ENCODE measurements around the gene RNF150. TPM values are rescaled to one million over a fixed set of nuclear protein-coding genes. Genes with fewer than 3 reads are reported as not detected.
A peak's percentile ranks its signal among the peaks of the same experiment; 100 is the strongest.

RNF150 gene
- total RNA-seq, 1 donor from 2014 or later: 56.5 TPM

DNA sequence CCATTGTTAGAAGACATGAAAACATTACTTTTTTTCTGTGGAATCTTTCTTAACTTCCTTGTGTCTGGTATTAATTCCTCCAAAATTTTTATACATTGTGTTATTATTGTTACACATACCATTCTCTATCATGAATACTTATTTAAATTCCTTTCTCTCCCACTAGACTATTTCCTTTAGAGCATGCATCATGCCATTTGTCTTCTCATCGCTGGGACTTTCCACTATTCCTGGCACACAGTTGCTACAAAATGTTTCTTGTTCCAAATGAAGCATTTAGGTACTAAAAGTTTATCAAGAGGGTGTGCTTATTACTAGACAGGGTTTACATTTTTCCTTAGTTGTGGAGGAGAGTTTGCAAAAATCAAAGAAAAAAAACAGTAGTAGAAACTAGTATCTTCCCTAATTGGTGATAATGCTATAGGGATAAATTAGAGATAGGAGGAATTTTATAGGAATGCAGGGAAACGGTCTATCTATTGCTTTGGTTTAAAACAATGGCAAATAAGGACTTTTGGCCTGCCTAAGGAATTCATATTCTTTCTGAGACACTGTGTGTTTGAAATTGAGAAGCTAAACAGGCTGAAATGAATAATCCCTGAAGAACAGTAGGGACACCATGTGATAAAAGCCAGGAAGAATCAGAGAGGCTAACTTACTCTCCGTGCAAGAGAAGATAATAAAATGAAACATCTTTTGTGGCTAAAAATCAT is 189.6 kb downstream of the RNF150 start:
- TF ChIP-seq, protein P1, sequence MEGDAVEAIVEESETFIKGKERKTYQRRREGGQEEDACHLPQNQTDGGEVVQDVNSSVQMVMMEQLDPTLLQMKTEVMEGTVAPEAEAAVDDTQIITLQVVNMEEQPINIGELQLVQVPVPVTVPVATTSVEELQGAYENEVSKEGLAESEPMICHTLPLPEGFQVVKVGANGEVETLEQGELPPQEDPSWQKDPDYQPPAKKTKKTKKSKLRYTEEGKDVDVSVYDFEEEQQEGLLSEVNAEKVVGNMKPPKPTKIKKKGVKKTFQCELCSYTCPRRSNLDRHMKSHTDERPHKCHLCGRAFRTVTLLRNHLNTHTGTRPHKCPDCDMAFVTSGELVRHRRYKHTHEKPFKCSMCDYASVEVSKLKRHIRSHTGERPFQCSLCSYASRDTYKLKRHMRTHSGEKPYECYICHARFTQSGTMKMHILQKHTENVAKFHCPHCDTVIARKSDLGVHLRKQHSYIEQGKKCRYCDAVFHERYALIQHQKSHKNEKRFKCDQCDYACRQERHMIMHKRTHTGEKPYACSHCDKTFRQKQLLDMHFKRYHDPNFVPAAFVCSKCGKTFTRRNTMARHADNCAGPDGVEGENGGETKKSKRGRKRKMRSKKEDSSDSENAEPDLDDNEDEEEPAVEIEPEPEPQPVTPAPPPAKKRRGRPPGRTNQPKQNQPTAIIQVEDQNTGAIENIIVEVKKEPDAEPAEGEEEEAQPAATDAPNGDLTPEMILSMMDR (IDR thresholded peaks at IDR 0.05): no peak
- peaks cover 3% of the 10 kb centered on the region for H3K36me3 Mint-ChIP-seq (ENCODE audit: unreplicated experiment)
- peak overlapping the region; percentile 38 for H3K4me3 Mint-ChIP-seq (ENCODE audit: unreplicated experiment)
- H3K4me1 Mint-ChIP-seq (ENCODE audit: unreplicated experiment): peaks cover 87% of the 10 kb centered on the region
- H3K9me3 Mint-ChIP-seq (ENCODE audit: unreplicated experiment): no peaks in the 10 kb centered on the region
- peak overlapping the region; percentile 93 for H3K27ac Mint-ChIP-seq (ENCODE audit: unreplicated experiment)
- H3K27me3 Mint-ChIP-seq (ENCODE audit: unreplicated experiment): no peaks in the 10 kb centered on the region
- no peak for DNase-seq (ENCODE audit: extremely low spot score, unreplicated experiment)

DNA sequence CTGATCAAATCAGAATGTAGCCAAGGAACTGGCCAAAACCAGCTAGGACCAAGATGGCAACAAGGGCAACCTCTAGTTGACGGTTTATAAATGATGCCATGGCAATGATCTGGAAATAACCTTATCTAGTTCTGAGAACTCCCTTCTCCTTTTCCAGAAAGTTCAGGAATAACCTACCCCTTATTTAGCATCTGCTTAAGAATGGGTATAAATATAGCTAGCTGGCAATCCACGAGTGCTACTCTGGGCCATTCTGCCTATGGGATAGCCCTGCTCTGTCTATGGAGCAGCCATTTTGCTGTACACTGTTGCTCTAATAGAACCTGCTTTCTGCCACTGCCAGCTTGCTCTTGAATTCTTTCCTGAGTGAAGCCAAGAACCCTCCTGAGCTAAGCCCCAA is 192.7 kb downstream of the RNF150 start:
- peak overlapping the region; percentile 96 for H3K27ac Mint-ChIP-seq (ENCODE audit: unreplicated experiment)
- H3K4me1 Mint-ChIP-seq (ENCODE audit: unreplicated experiment): peaks cover 89% of the 10 kb centered on the region
- no peaks in the 10 kb centered on the region for H3K27me3 Mint-ChIP-seq (ENCODE audit: unreplicated experiment)
- TF ChIP-seq, protein P1 (IDR thresholded peaks at IDR 0.05): no peak
- DNase-seq (ENCODE audit: extremely low spot score, unreplicated experiment): no peak
- H3K4me3 Mint-ChIP-seq (ENCODE audit: unreplicated experiment): no peak overlapping the region
- no peaks in the 10 kb centered on the region for H3K36me3 Mint-ChIP-seq (ENCODE audit: unreplicated experiment)
- no peaks in the 10 kb centered on the region for H3K9me3 Mint-ChIP-seq (ENCODE audit: unreplicated experiment)

DNA sequence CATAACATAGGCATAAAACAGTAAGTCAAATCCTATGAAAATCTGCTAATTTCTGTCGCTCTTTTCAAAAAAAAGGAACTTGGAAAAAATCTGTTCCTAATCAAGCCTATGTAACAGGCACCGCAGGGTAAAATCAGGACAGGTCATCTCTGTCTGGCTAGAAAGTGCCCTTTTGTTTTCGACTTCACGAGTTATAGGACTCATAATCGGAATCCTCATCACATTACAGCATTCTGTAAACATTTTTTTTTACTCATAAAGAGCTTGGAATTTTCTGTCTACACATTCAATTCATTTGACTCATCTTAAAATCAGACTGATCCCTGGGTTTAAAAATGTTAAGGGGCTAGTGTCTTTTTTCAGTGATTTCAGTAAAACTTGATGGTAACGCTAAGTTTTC is 195.4 kb downstream of the RNF150 start:
- H3K4me1 Mint-ChIP-seq (ENCODE audit: unreplicated experiment): peaks cover 78% of the 10 kb centered on the region
- H3K9me3 Mint-ChIP-seq (ENCODE audit: unreplicated experiment): no peaks in the 10 kb centered on the region
- TF ChIP-seq, protein P1 (IDR thresholded peaks at IDR 0.05): no peak
- no peaks in the 10 kb centered on the region for H3K36me3 Mint-ChIP-seq (ENCODE audit: unreplicated experiment)
- H3K27ac Mint-ChIP-seq (ENCODE audit: unreplicated experiment): peak overlapping the region; percentile 96
- no peak for DNase-seq (ENCODE audit: extremely low spot score, unreplicated experiment)
- peak overlapping the region; percentile 38 for H3K4me3 Mint-ChIP-seq (ENCODE audit: unreplicated experiment)
- no peaks in the 10 kb centered on the region for H3K27me3 Mint-ChIP-seq (ENCODE audit: unreplicated experiment)

DNA sequence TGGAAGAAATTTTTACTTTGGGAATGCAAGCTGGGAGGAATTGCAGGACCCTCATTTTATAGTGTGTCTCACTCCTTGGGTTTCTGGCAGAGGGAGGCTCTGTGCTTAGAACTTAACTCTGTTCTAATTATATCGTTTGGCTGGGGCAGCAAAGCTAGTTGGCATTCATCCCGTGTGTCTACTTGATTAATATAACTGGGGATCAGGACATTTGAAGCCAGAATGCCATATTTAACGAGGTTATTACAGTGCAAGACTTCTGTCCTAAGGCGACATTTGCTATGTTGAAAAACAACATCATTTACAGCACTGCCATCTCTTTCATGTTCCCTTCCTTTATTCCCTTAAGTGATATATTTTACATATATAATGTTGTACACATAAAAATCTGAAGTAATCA is 198.0 kb downstream of the RNF150 start:
- H3K36me3 Mint-ChIP-seq (ENCODE audit: unreplicated experiment): no peaks in the 10 kb centered on the region
- H3K27ac Mint-ChIP-seq (ENCODE audit: unreplicated experiment): peak overlapping the region; percentile 66
- H3K27me3 Mint-ChIP-seq (ENCODE audit: unreplicated experiment): no peaks in the 10 kb centered on the region
- no peak for DNase-seq (ENCODE audit: extremely low spot score, unreplicated experiment)
- H3K9me3 Mint-ChIP-seq (ENCODE audit: unreplicated experiment): no peaks in the 10 kb centered on the region
- H3K4me1 Mint-ChIP-seq (ENCODE audit: unreplicated experiment): peaks cover 67% of the 10 kb centered on the region
- TF ChIP-seq, protein P1 (IDR thresholded peaks at IDR 0.05): no peak
- H3K4me3 Mint-ChIP-seq (ENCODE audit: unreplicated experiment): no peak overlapping the region

DNA sequence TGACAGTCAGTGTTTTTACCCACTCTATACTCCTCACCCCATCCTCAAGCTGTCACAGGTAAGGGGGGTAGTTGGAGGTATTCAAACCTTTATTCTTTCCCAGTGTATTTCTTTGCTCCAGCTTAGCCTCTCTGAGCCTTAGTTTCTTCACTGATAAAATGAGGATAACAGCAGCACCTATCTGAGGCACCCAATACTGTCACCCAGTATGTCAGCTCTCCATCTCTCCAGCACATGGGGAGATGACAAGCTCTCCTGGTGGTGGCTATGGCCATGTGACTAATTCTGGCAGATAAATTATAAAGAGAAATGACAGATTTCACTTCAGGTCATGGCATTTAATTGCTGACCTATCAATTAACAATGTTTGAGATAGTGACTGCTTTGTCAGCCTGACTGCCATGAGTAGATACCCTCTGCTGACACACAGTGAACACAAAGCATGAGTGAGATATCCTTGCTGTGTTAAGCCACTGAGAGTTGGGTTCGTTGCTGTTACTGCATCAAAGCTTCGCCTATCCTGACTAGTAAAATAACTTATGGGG is 200.7 kb downstream of the RNF150 start:
- Mint-ChIP-seq H3K36me3 (ENCODE audit: unreplicated experiment) (no peaks in the 10 kb centered on the region), H3K27ac (ENCODE audit: unreplicated experiment) (no peak overlapping the region), H3K9me3 (ENCODE audit: unreplicated experiment) (no peaks in the 10 kb centered on the region), H3K4me3 (ENCODE audit: unreplicated experiment) (no peak overlapping the region), H3K27me3 (ENCODE audit: unreplicated experiment) (no peaks in the 10 kb centered on the region), H3K4me1 (ENCODE audit: unreplicated experiment) (peaks cover 52% of the 10 kb centered on the region)
- TF ChIP-seq, protein P1 (IDR thresholded peaks at IDR 0.05): no peak
- DNase-seq (ENCODE audit: extremely low spot score, unreplicated experiment): no peak

Data from osteocyte (in vitro differentiated cells).